ENCODE data around the gene HNRNPA2B1. TPM values are rescaled to one million over a fixed set of nuclear protein-coding genes. Genes with fewer than 3 reads are reported as not detected.
A peak's percentile ranks its signal among the peaks of the same experiment; 100 is the strongest.

HNRNPA2B1 gene
- total and polyA plus RNA-seq, 8 donors: 338 to 1,529 (median 1,312) TPM

GRCh38 chr7:26188206-26188956, 12.2 kb downstream of the HNRNPA2B1 start:
- TF ChIP-seq, protein P1, sequence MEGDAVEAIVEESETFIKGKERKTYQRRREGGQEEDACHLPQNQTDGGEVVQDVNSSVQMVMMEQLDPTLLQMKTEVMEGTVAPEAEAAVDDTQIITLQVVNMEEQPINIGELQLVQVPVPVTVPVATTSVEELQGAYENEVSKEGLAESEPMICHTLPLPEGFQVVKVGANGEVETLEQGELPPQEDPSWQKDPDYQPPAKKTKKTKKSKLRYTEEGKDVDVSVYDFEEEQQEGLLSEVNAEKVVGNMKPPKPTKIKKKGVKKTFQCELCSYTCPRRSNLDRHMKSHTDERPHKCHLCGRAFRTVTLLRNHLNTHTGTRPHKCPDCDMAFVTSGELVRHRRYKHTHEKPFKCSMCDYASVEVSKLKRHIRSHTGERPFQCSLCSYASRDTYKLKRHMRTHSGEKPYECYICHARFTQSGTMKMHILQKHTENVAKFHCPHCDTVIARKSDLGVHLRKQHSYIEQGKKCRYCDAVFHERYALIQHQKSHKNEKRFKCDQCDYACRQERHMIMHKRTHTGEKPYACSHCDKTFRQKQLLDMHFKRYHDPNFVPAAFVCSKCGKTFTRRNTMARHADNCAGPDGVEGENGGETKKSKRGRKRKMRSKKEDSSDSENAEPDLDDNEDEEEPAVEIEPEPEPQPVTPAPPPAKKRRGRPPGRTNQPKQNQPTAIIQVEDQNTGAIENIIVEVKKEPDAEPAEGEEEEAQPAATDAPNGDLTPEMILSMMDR (IDR thresholded peaks at IDR 0.05): no peak
- ATAC-seq: no peak
- intact Hi-C loops (cut with DNase I): no loop called here
- Histone ChIP-seq H3K27me3 (no peaks in the 10 kb centered on the region), H3K4me3 (no peak overlapping the region), H3K27ac (no peak overlapping the region), H3K4me1 (peaks cover 4 to 49% of the 10 kb centered on the region in 2 donors), H3K36me3 (peaks cover 0 to 90% of the 10 kb centered on the region in 2 donors), H3K9me3 (no peaks in the 10 kb centered on the region)
- no peak for DNase-seq

DNA sequence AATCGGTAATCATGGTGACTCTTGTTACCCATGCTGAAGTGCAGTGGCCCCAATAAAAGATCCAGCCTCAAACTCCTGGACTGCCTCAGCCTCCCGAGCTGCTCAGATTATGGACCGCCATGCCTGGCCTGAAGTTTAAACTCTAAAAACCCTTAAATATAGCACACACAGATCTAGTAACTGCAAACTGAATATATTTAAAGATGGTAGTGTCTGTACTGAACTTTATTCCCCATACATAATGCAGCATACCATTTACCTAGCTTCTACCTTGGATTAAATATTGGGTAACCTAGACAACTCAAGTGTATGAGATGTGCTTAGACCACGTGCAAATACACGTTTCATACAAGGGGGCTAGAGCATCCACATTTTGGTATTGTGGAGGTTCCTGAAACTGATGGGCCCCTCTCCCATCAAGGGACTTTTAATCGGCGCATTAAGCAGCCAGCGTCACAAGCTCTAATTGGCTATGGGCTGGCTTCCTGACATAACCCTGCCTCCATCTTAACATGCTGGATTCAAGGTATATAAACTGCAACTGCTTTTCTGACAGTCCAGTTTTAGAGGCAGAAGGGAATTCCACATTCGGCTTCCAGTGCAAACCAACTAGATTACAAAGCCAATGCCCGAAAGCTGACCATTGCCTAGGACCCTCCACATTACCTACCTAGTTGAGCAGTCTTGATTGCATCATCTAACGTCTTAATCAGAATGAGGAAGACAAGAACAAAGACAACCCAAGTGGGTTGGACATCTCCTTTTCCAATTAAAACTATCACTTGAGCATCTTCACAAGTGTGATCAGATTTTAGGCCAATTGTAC, 13.0 kb downstream of the HNRNPA2B1 start:
- Histone ChIP-seq H3K4me1 (peaks cover 0 to 41% of the 10 kb centered on the region in 2 donors), H3K9me3 (no peaks in the 10 kb centered on the region), H3K4me3 (no peak overlapping the region), H3K36me3 (peaks cover 0 to 82% of the 10 kb centered on the region in 2 donors), H3K27ac (no peak overlapping the region), H3K27me3 (no peaks in the 10 kb centered on the region)
- intact Hi-C loops (cut with DNase I): no loop called here
- DNase-seq (no peak), ATAC-seq (peak; percentile 8)
- TF ChIP-seq, protein P1 (IDR thresholded peaks at IDR 0.05): no peak

GRCh38 chr7:26186364-26187311, 13.9 kb downstream of the HNRNPA2B1 start:
- no peak for ATAC-seq
- DNase-seq: no peak
- intact Hi-C loops (cut with DNase I): no loop called here
- Histone ChIP-seq H3K9me3 (no peaks in the 10 kb centered on the region), H3K4me1 (peaks cover 0 to 31% of the 10 kb centered on the region in 2 donors), H3K4me3 (no peak overlapping the region), H3K27ac (no peak overlapping the region), H3K27me3 (no peaks in the 10 kb centered on the region), H3K36me3 (peaks cover 0 to 72% of the 10 kb centered on the region in 2 donors)
- TF ChIP-seq, protein P1 (IDR thresholded peaks at IDR 0.05): no peak

GRCh38 chr7:26185844-26186180, 14.7 kb downstream of the HNRNPA2B1 start:
- no peaks in the 10 kb centered on the region for H3K9me3 ChIP-seq
- no peak overlapping the region for H3K27ac ChIP-seq
- no peak for ATAC-seq
- peaks cover 0 to 28% of the 10 kb centered on the region in 2 donors for H3K4me1 ChIP-seq
- DNase-seq: no peak
- no peak overlapping the region for H3K4me3 ChIP-seq
- TF ChIP-seq, protein P1 (IDR thresholded peaks at IDR 0.05): no peak
- no peaks in the 10 kb centered on the region for H3K27me3 ChIP-seq
- intact Hi-C loops (cut with DNase I): no loop called here
- peaks cover 0 to 64% of the 10 kb centered on the region in 2 donors for H3K36me3 ChIP-seq

Data from left lung (tissue), 10 donors.